H9 (cell line): ENCODE measurements around the gene GFOD2. TPM values are rescaled to one million over a fixed set of nuclear protein-coding genes. Genes with fewer than 3 reads are reported as not detected.

Experiments
- DNase-seq: peaks from one replicate; pipeline ENCODE4 v3.0.0-alpha.2; 2017
- H2AFZ ChIP-seq: one replicate; pipeline ENCODE4 v1.6.1; 2013; ENCODE audit warnings: mild to moderate bottlenecking, low read length, control low read depth, moderate library complexity
- H2AK5ac ChIP-seq: 2 replicates; pipeline ENCODE4 v1.6.1; 2013; ENCODE audit warnings: low read length, control low read depth, mixed read lengths; ENCODE audit not compliant: insufficient read length
- H2BK120ac ChIP-seq: one replicate; pipeline ENCODE4 v1.6.1; 2013; ENCODE audit warnings: low read depth, mild to moderate bottlenecking, low read length, control low read depth, inconsistent platforms; ENCODE audit not compliant: poor library complexity, severe bottlenecking
- H2BK12ac ChIP-seq: 2 replicates; pipeline ENCODE4 v1.6.1; 2013; ENCODE audit warnings: low read length, control low read depth, mixed read lengths, low read depth; ENCODE audit not compliant: insufficient read length
- H2BK15ac ChIP-seq: 2 replicates; pipeline ENCODE4 v1.6.1; 2013; ENCODE audit warnings: low read depth, low read length, control low read depth
- H2BK20ac ChIP-seq: one replicate; pipeline ENCODE4 v1.6.1; 2013; ENCODE audit warnings: low read depth, mild to moderate bottlenecking, low read length, control low read depth, inconsistent platforms; ENCODE audit not compliant: poor library complexity, severe bottlenecking
- H2BK5ac ChIP-seq: 2 replicates; pipeline ENCODE4 v1.6.1; 2013; ENCODE audit warnings: low read length, control low read depth, mixed read lengths; ENCODE audit not compliant: insufficient read length
- H3K14ac ChIP-seq: 2 replicates; pipeline ENCODE4 v1.6.1; 2013; ENCODE audit warnings: low read length, control low read depth; ENCODE audit not compliant: insufficient read depth
- H3K18ac ChIP-seq: 2 replicates; pipeline ENCODE4 v1.6.1; 2013; ENCODE audit warnings: low read depth, mild to moderate bottlenecking, mixed read lengths, low read length, control low read depth; ENCODE audit not compliant: insufficient read length
- H3K23ac ChIP-seq: 2 replicates; pipeline ENCODE4 v1.6.1; 2013; ENCODE audit warnings: low read length, control low read depth, mixed read lengths, low read depth; ENCODE audit not compliant: insufficient read length
- H3K23me2 ChIP-seq: 2 replicates; pipeline ENCODE4 v1.6.1; 2013; ENCODE audit warnings: low read depth, mild to moderate bottlenecking, mixed read lengths, low read length, control low read depth; ENCODE audit not compliant: insufficient read length, poor library complexity, severe bottlenecking
- H3K27ac ChIP-seq: 2 replicates; pipeline ENCODE4 v1.5.1; 2013; ENCODE audit warnings: low read length, control low read depth, mixed read lengths, low read depth; ENCODE audit not compliant: insufficient read length
- H3K27me3 ChIP-seq: 2 replicates; pipeline ENCODE4 v1.6.1; 2013; ENCODE audit warnings: low read length, control low read depth, inconsistent platforms; ENCODE audit not compliant: insufficient read depth
- H3K4ac ChIP-seq: 2 replicates; pipeline ENCODE4 v1.6.1; 2013; ENCODE audit warnings: low read depth, mild to moderate bottlenecking, control low read depth, inconsistent platforms, low read length, moderate library complexity
- H3K4me1 ChIP-seq: 2 replicates; pipeline ENCODE4 v1.6.1; 2013; ENCODE audit warnings: low read length, control low read depth, inconsistent platforms; ENCODE audit not compliant: insufficient read depth
- H3K4me2 ChIP-seq: 2 replicates; pipeline ENCODE4 v1.6.1; 2013; ENCODE audit warnings: low read length, control low read depth, mixed read lengths; ENCODE audit not compliant: insufficient read length, insufficient read depth
- H3K56ac ChIP-seq: 2 replicates; pipeline ENCODE4 v1.6.1; 2013; ENCODE audit warnings: low read depth, mild to moderate bottlenecking, mixed read lengths, low read length, control low read depth; ENCODE audit not compliant: insufficient read length
- H3K79me1 ChIP-seq: 2 replicates; pipeline ENCODE4 v1.6.1; 2013; ENCODE audit warnings: low read depth, mild to moderate bottlenecking, moderate library complexity, low read length, control low read depth, inconsistent platforms; ENCODE audit not compliant: insufficient read depth, poor library complexity, severe bottlenecking
- H3K79me2 ChIP-seq: 2 replicates; pipeline ENCODE4 v1.6.1; 2013; ENCODE audit warnings: low read length, control low read depth, inconsistent platforms; ENCODE audit not compliant: insufficient read depth
- H3K9ac ChIP-seq: 2 replicates; pipeline ENCODE4 v1.6.1; 2013; ENCODE audit warnings: low read length, control low read depth, mixed read lengths; ENCODE audit not compliant: insufficient read length; ENCODE audit errors: extremely low read depth
- H3K9me3 ChIP-seq: one replicate; pipeline ENCODE4 v1.6.1; 2013; ENCODE audit warnings: low read depth, low read length, inconsistent platforms; ENCODE audit not compliant: control insufficient read depth
- H3T11ph ChIP-seq: one replicate; pipeline ENCODE4 v1.6.1; 2013; ENCODE audit warnings: mild to moderate bottlenecking, low read length, control low read depth, inconsistent platforms
- H4K20me1 ChIP-seq: one replicate; pipeline ENCODE4 v1.6.1; 2013; ENCODE audit not compliant: control insufficient read depth, insufficient read length, insufficient read depth
- H4K5ac ChIP-seq: 2 replicates; pipeline ENCODE4 v1.6.1; 2013; ENCODE audit warnings: low read depth, mild to moderate bottlenecking, mixed read lengths, low read length, control low read depth; ENCODE audit not compliant: insufficient read length
- H4K8ac ChIP-seq: replicated peaks from 2 replicates; pipeline ENCODE4 v1.6.1; 2013; ENCODE audit warnings: low read length, control low read depth, mixed read lengths, low read depth; ENCODE audit not compliant: insufficient read length
- H4K91ac ChIP-seq: 2 replicates; pipeline ENCODE4 v1.6.1; 2013; ENCODE audit warnings: low read depth, mild to moderate bottlenecking, moderate library complexity, mixed read lengths, low read length, control low read depth; ENCODE audit not compliant: insufficient read length
- H3K27ac Mint-ChIP-seq, 3 experiments: 2 replicates in 2 of 3; 3 replicates in 1 of 3; pipeline ENCODE4 v1.8.0; 2020 to 2021; ENCODE audit warnings: mixed read lengths in 3 of 3, mild to moderate bottlenecking in 1 of 3, moderate library complexity in 1 of 3
- H3K27me3 Mint-ChIP-seq: 2 replicates; pipeline ENCODE4 v1.8.0; 2021; ENCODE audit warnings: low read depth, mild to moderate bottlenecking, moderate library complexity, mixed read lengths
- H3K36me3 Mint-ChIP-seq, 3 experiments: 2 replicates in 2 of 3; 3 replicates in 1 of 3; pipeline ENCODE4 v1.8.0; 2020 to 2021; ENCODE audit warnings: low read depth in 3 of 3, mixed read lengths in 3 of 3; ENCODE audit not compliant: insufficient read depth in 1 of 3
- H3K4me1 Mint-ChIP-seq, 2 experiments: 2 replicates each; pipeline ENCODE4 v1.8.0; 2020; ENCODE audit warnings: mixed read lengths in 2 of 2
- H3K4me3 Mint-ChIP-seq, 2 experiments: 2 replicates in 1 of 2; 3 replicates in 1 of 2; pipeline ENCODE4 v1.8.0; 2020 to 2021; ENCODE audit warnings: mild to moderate bottlenecking in 2 of 2, mixed read lengths in 2 of 2, moderate library complexity in 1 of 2
- H3K9me3 Mint-ChIP-seq, 2 experiments: 2 replicates in 1 of 2; 3 replicates in 1 of 2; pipeline ENCODE4 v1.8.0; 2020; ENCODE audit warnings: mild to moderate bottlenecking in 2 of 2, mixed read lengths in 2 of 2, moderate library complexity in 1 of 2
- CTCF ChIP-seq: fragments of 200-600 bp; sonication (generic); conservative IDR thresholded peaks from 3 replicates; pipeline ENCODE4 v1.8.0; 2021; ENCODE audit warnings: antibody characterized with exemption, mild to moderate bottlenecking
- WGBS: extraction: QIAGEN DNeasy Blood & Tissue Kit; methylation state at CpG from one replicate; pipeline ENCODE4 v1.1.7; 2013; ENCODE audit warnings: missing lambda C conversion rate, low lambda C conversion rate, mixed read lengths; ENCODE audit not compliant: insufficient read length; ENCODE audit errors: extremely low coverage; 5-methylcytosine and 5-hydroxymethylcytosine counted together
- total RNA-seq: library from RNA; stranded (reverse); gene quantifications from 2 replicates; pipeline ENCODE4 v1.2.1, GENCODE V29; 2021

GFOD2 gene
- total RNA-seq, 1 experiment from 2014 or later: 21.8 TPM

GRCh38 chr16:67676516-67676915 is 42.6 kb downstream of the GFOD2 start:
- no peak overlapping the region for H2BK5ac ChIP-seq
- no peak overlapping the region for H4K5ac ChIP-seq

More at GRCh38 chr16:67676516-67676915, 42.6 kb downstream of the GFOD2 start:
- no peak overlapping the region for H2AK5ac ChIP-seq
- no peak for TF ChIP-seq CTCF
- no peak overlapping the region for H4K91ac ChIP-seq
- no peak overlapping the region for H2BK15ac ChIP-seq
- no peak overlapping the region for H2BK120ac ChIP-seq
- Mint-ChIP-seq H3K27ac (peak overlapping the region in 1 of 3 experiments; percentile 64; a peak in 2 of 7 replicates), H3K9me3 (no peaks in the 10 kb centered on the region), H3K36me3 (peaks cover 0 to 12% (median 4%) of the 10 kb centered on the region in 3 experiments; a peak in 4 of 7 replicates), H3K4me1 (0 out of 4 replicates have a peak, but pooled peaks cover 0 to 2% of the 10 kb centered on the region in 2 experiments), H3K27me3 (no peaks in the 10 kb centered on the region), H3K4me3 (no peak overlapping the region)
- H4K20me1 ChIP-seq: peaks cover 3% of the 10 kb centered on the region
- no peaks in the 10 kb centered on the region for H3K4me1 ChIP-seq
- H2BK20ac ChIP-seq: no peak overlapping the region
- no peaks in the 10 kb centered on the region for H3K27me3 ChIP-seq
- H3K23me2 ChIP-seq: no peaks in the 10 kb centered on the region
- H3K79me1 ChIP-seq: no peaks in the 10 kb centered on the region
- H3K14ac ChIP-seq: no peak overlapping the region
- H3T11ph ChIP-seq: no peak overlapping the region
- H3K4ac ChIP-seq: no peak overlapping the region
- no peak overlapping the region for H2BK12ac ChIP-seq
- H3K27ac ChIP-seq: no peak overlapping the region
- H3K56ac ChIP-seq: no peak overlapping the region
- WGBS: no CpG with 5 or more reads among the region's 4 CpGs
- no peak overlapping the region for H3K18ac ChIP-seq
- no peak overlapping the region for H3K23ac ChIP-seq
- no peaks in the 10 kb centered on the region for H3K79me2 ChIP-seq
- H3K9me3 ChIP-seq: no peaks in the 10 kb centered on the region
- no peak overlapping the region for H3K4me2 ChIP-seq
- H2AFZ ChIP-seq: no peak overlapping the region
- no peak for DNase-seq
- no peak overlapping the region for H4K8ac ChIP-seq
- H3K9ac ChIP-seq: no peak overlapping the region
